NCI-H2227 (cell line): Measurements from ENCODE around the gene A1BG.
"Not testable (repeated sequence)": the region's sequence is repeated elsewhere in the genome, so short reads cannot be mapped to it uniquely, and the experiment has no call there.

Experiments used
- DNase-seq: peaks from one replicate; lab custom pipeline; 2025; ENCODE audit not compliant: unreplicated experiment; lab: John Stamatoyannopoulos, UW

A1BG gene

GRCh38 chr19:58386576-58387337 is 33.5 kb upstream of the A1BG start, which contains the start of gene RPS5:
Gene RPS5 (plus strand): TSS chr19:58387269. CDS start chr19:58388138, 869 bp downstream.
- DNase-seq: peak; percentile 100

- DNase-seq: peak; percentile 66
Measured at GRCh38 chr19:58385891-58386575, 32.7 kb upstream of the A1BG start.

DNA sequence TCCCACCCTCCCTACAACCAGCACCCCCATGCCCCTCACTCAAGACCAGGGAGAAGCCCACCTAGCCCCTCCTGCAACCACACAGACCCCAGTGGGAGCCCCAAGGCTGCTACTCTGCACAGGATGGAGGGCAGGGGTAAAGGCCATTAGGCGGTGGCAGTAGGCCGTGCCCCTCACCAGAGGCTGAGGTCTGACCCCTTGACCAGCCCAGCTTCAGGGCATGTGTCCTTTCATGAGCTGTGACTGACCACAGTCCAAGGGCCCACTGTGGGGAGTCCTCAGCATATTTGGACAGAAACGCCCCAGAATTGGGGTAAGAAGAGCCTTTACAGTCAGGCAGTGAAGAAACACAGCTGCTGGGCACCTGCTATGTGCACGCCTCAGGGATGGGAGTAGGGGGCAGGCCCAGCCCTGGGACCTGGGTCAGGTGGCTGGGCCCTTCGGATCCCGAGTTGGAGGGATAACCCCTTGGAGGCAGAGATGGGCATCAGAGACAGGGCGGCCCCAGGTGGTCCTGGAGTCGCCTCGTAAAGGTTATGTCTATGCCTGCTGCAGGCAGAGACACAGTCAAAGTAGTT is 32.1 kb upstream of the A1BG start:
- no peak for DNase-seq

- DNase-seq: no peak
Measured at GRCh38 chr19:58382997-58383603, 29.8 kb upstream of the A1BG start.

GRCh38 chr19:58381460-58382212 is 28.3 kb upstream of the A1BG start:
- DNase-seq: peak; percentile 82

GRCh38 chr19:58380662-58381459 is 27.6 kb upstream of the A1BG start, which contains the start of gene ZNF837:
Gene ZNF837 (minus strand): TSS chr19:58381030. CDS start chr19:58369332, 11,698 bp downstream.
- peak; percentile 100 for DNase-seq

DNA sequence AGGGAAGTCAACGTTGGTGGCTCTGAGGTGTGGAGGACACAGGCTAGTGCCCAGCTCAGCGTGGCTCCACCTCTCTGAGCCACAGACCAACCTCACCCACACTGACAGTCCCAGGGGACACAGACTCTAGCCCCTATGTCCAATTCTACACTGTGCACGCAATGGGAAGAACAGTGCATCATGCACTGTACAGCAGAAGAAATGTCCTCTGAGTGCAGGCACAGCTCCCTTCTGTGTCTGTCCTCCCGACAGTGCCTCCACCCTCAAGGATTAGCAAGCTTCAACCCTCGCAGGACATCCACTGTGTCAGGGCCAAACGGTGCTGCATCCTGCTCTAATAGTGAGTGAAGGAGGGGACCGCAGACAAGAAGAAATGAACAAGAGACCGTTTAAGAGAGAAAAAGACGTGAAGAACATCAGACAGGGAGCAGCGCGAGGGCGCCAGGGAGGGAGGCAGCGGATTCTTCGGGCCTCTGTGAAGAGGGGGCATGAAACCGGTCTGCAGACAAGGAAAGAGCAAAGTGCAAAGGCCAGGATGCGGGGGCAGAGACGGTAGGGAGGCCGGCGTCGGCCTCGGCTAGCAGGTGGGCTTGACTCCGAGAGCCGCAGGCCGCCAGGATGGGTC is 26.9 kb upstream of the A1BG start:
- no peak for DNase-seq

DNA sequence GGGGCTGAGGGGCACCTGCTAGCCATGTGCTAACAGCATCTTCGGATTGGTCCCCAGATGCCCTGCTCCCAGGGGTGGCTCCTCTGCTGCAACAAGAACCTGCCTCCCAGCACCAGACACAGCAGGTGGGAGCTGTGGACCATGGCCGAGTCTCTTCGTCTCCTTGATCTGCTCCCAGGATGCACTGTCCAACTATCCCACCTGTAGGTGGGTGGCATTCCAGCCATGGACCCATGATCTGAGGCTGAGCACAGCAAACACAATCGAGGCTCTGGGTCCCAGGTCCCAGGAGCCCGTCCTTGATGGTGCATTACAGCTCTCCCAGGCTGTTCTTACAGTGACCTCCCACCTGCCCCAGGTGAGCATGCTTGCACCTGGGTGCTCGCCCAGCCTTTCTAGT is 26.0 kb upstream of the A1BG start:
- no peak for DNase-seq

GRCh38 chr19:58376724-58377123 is 23.4 kb upstream of the A1BG start:
- DNase-seq: not testable (repeated sequence)

DNA sequence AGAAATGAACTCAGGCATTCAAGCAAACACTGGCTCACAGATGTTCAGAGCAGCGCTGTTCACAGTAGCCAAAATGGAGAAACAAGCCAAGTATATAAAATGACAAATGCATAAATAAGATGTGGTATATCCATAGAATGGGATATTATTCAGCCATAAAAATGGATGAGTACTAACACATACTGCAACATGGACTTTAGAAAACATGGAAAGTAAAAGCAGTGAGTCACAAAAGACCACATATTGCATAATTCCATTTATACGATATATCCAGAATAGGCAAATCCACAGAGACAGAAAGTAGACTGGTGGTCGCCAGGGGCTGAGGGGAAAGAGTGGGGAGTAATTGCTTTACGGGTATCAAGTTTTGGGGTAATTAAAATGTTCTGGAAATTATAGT is 20.9 kb upstream of the A1BG start:
- no peak for DNase-seq

DNA sequence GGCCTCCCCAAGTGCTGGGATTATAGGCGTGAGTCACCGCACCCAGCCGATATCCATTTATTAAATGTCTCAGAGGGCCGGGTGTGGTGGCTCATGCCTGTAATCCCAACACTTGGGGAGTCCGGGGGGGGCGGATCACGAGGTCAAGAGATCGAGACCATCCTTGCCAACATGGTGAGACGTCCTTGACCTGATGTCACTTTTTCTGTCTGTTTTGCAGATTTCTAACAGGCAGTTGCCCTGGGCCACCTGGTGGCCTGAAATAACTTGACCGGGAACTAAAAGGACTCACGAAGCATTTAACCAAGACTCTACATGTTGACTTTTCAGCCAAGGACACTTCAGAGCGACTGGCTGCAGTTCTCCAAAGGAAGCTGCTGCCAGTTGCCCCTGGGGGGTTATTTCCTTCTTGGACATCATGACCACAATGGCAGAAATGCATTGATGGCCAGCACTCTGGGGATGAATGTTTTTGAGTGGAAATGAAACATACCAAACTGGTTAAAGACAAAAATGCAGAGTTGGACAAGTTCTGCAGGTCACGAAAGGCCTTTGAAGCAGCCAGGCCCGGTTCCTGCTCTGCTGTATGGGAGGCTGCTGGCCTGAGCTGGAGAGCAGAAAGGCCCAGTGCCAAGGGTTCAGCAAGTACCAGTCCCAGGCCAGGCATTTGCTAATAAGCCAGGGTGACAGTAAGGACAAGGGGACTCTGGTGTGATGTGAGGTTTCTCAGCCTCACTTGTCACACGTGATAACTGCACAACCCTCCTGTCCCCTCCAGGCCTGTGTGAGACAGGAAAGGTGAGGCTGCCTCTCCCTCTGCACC is 19.2 kb upstream of the A1BG start:
- no peak for DNase-seq

GRCh38 chr19:58368561-58369360 is 15.5 kb upstream of the A1BG start:
- no peak for DNase-seq

DNA sequence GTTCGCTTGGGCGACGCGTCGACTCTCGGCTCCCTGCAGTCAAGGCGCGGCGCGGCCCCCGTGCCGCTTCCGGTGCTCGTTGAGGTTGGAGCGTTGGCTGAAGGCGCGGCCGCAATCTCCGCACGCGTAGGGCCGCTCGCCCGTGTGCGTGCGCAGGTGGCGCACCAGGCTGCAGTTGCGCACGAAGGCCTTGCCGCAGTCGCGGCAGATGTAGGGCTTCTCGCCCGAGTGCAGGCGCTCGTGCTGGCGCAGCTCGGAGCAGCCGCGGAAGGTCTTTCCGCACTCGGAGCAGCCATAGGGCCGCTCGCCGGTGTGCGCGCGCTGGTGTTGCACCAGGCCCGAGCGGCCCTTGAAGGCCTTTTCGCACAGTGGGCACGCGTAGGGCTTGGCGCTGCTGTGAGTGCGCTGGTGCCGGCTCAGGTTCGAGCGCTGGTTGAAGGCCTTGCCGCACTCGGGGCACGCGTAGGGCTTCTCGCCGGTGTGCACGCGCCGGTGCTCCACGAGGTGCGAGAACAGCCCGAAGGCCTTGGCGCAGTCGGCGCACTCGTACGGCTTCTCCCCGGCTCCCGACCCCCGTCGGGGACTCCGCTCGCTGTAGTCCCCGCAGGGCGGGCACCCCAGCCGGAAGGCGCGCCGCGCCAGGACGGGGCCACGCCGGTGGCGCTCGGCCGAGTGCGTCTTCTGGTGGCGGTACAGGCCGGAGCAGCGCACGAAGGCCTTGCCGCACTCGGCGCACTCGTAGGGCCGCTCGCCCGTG is 14.6 kb upstream of the A1BG start:
- no peak for DNase-seq

- no peak for DNase-seq
Measured at GRCh38 chr19:58366585-58367430, 13.5 kb upstream of the A1BG start.

DNA sequence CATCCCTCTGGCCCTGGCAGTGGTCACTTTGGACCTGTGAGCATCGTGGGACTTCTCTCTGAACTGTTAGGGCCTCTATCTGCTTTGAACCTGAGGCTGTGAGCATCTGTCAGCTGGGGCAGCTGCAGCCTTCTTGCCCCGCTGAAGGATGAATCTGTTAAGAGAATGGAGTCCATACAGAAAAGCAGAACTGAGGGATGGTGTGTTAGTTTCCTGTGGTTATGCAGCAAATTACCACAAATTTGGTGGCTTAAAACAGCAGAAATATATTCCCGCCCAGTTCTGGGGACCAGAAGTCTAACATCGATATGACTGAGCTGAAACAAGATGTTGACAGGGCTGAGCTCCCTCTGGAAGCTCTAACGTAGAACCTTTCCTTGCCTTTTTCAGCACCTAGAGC is 10.9 kb upstream of the A1BG start:
- DNase-seq: no peak

GRCh38 chr19:58362272-58362994 is 9.1 kb upstream of the A1BG start, which contains the start of gene ZNF497:
Gene ZNF497 (minus strand): TSS chr19:58362751. CDS start chr19:58357635, 5,116 bp downstream.
- peak; percentile 100 for DNase-seq
